Measurements from ENCODE around the gene ABHD14A. TPM values are rescaled to one million over a fixed set of nuclear protein-coding genes. Genes with fewer than 3 reads are reported as not detected.

The ABHD14A gene
- total RNA-seq, 4 donors from 2014 or later: 8.7 to 37.9 (median 29.9) TPM

- TF ChIP-seq POLR2A (IDR thresholded peaks at IDR 0.05) (no peak), CTCF (IDR thresholded peaks at IDR 0.05 in 4 of 5, conservative IDR thresholded peaks at IDR 0.05 in 1 of 5) (no peak)
- intact Hi-C loops (cut with DNase I; ENCODE audit: low total_unique reads): no loop called here
- Histone ChIP-seq H3K36me3 (peaks cover 0 to 12% of the 10 kb centered on the region in 2 donors), H3K9me3 (no peaks in the 10 kb centered on the region), H3K4me3 (no peak overlapping the region), H3K4me1 (peaks cover 62 to 68% of the 10 kb centered on the region in 2 donors), H3K27me3 (no peaks in the 10 kb centered on the region), H3K27ac (peak overlapping the region; percentile 90 to 100 (median 94))
- in situ Hi-C loops (cut with MboI; ENCODE audit: low sequenced_read_pairs in 4 of 4): no loop called here
- ATAC-seq (no peak), DNase-seq (no peak)
Observed at GRCh38 chr3:51964521-51964920, 10.3 kb upstream of the ABHD14A start.

DNA sequence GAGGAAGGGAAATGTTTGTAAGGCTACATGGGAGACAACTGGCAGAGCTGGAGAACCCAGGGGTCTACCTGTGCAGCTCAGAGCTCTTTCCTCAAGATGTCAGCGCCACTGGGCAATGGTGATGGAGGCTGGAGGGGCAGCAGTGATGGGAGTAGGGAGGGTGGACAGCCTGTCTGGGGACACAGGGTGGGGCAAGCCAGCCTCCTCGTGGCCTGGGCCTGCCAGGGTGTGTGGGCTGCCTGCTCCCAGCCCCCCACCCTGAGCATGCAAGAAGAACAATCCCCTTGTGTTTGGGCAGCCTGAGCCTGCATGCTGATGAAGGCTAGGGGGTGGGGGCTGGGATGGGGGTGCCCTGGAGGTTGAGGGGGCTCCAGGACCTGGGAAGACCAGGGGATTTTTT, 8.8 kb upstream of the ABHD14A start:
- TF ChIP-seq POLR2A (IDR thresholded peaks at IDR 0.05) (no peak), CTCF (IDR thresholded peaks at IDR 0.05 in 4 of 5, conservative IDR thresholded peaks at IDR 0.05 in 1 of 5) (no peak)
- Histone ChIP-seq H3K9me3 (no peaks in the 10 kb centered on the region), H3K27me3 (no peaks in the 10 kb centered on the region), H3K36me3 (no peaks in the 10 kb centered on the region), H3K27ac (peak overlapping the region; percentile 90 to 100 (median 94)), H3K4me3 (peak overlapping the region; percentile 64 to 85 (median 76)), H3K4me1 (peaks cover 62 to 73% of the 10 kb centered on the region in 2 donors)
- DNase-seq (no peak), ATAC-seq (no peak)
- intact Hi-C loops (cut with DNase I; ENCODE audit: low total_unique reads) (loop anchor here (5.0 kb wide), 1 partner anchor 1196 kb away; the partner anchor contains the start of gene PRKCD), in situ Hi-C loops (cut with MboI; ENCODE audit: low sequenced_read_pairs in 4 of 4) (no loop called here)

DNA sequence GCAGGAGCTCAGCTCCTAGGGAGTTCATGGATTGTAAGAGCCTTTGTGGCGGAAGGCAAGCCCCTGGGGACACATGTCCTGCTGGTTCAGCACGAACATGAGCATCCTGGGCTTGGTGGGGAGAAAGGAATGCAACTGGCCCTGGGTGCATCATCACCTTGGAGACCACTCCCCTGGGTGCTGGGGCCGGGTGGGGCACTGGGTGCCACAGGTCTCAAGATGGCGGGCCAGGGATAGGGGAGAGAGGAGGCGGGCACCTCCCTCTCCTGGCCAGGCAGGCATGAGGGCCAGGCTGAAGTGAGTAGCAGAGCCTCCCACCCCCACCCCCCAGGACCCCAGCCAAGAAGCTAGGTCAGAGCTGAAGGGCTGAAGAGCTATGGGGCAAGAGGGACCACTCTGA, 8.4 kb upstream of the ABHD14A start:
- TF ChIP-seq CTCF (IDR thresholded peaks at IDR 0.05 in 4 of 5, conservative IDR thresholded peaks at IDR 0.05 in 1 of 5) (no peak), POLR2A (IDR thresholded peaks at IDR 0.05) (no peak)
- peak overlapping the region; percentile 90 to 100 (median 94) for H3K27ac ChIP-seq
- no peaks in the 10 kb centered on the region for H3K27me3 ChIP-seq
- ATAC-seq: no peak
- no peaks in the 10 kb centered on the region for H3K36me3 ChIP-seq
- no peak for DNase-seq
- peaks cover 59 to 69% of the 10 kb centered on the region in 2 donors for H3K4me1 ChIP-seq
- intact Hi-C loops (cut with DNase I; ENCODE audit: low total_unique reads): loop anchor here (5.0 kb wide), 1 partner anchor 1196 kb away; the partner anchor contains the start of gene PRKCD
- peak overlapping the region; percentile 64 to 85 (median 76) for H3K4me3 ChIP-seq
- no peaks in the 10 kb centered on the region for H3K9me3 ChIP-seq
- in situ Hi-C loops (cut with MboI; ENCODE audit: low sequenced_read_pairs in 4 of 4): no loop called here

DNA sequence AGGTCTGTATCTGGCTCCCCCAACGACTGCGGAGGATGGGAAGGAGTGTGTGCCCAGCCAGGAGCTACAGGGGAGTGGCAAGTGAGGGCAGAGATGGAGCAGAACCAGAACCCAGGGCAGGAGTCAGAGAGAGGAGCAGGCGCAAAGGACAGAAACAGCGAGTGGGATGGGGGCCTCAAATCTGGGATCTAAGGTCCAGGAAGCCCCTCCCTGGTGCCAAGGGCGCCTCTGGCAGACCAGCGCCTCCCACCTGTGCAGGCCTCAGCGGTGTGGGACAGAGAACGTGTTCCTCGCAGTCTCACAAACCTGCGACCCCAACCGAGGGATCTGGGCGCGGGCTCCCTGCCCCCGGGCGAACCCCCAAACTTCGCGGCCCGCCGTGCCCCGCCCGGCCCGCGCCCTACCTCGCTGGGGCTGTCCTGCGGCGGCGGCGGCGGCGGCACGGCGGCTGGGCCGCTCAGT, 7.9 kb upstream of the ABHD14A start:
- DNase-seq (no peak), ATAC-seq (peak; percentile 4 to 12)
- TF ChIP-seq CTCF (IDR thresholded peaks at IDR 0.05 in 4 of 5, conservative IDR thresholded peaks at IDR 0.05 in 1 of 5) (no peak), POLR2A (IDR thresholded peaks at IDR 0.05) (peak; percentile 73 to 76)
- Histone ChIP-seq H3K4me1 (peaks cover 54 to 64% of the 10 kb centered on the region in 2 donors), H3K36me3 (no peaks in the 10 kb centered on the region), H3K9me3 (no peaks in the 10 kb centered on the region), H3K4me3 (peak overlapping the region; percentile 64 to 85 (median 76)), H3K27ac (peak overlapping the region; percentile 90 to 100 (median 94)), H3K27me3 (no peaks in the 10 kb centered on the region)
- intact Hi-C loops (cut with DNase I; ENCODE audit: low total_unique reads): loop anchor here (5.0 kb wide), 1 partner anchor 1195 kb away; the partner anchor contains the start of gene PRKCD
- in situ Hi-C loops (cut with MboI; ENCODE audit: low sequenced_read_pairs in 4 of 4): no loop called here
